Stimulated activated CD4-positive, alpha-beta T cell treated with anti-CD3 and anti-CD28 coated beads, TNF-alpha, amount 100 ng/mL, for 24 hours (primary cell): ENCODE results near the gene GMPPA.

Source experiments
- DNase-seq, 3 experiments: peaks; one replicate each; pipeline ENCODE4 v3.0.0-alpha.2; 2020; ENCODE audit warnings: low read depth in 3 of 3

The GMPPA gene

GRCh38 chr2:219498280-219499057, at the start of gene GMPPA:
GMPPA (plus strand) TSS chr2:219498891; CDS start chr2:219499976, 1,085 bp downstream.
- DNase-seq, result peak; percentile 79 to 93 (median 90)

- no peak for DNase-seq
These were observed 49.1 kb upstream of the GMPPA start for GRCh38 chr2:219449609-219450008.

GRCh38 chr2:219451661-219452360, 46.9 kb upstream of the GMPPA start:
- no peak for DNase-seq

- no peak for DNase-seq
These were observed 46.1 kb upstream of the GMPPA start for GRCh38 chr2:219452361-219453317.

- DNase-seq, result no peak
These were observed 44.8 kb upstream of the GMPPA start for GRCh38 chr2:219453671-219454590.

- no peak for DNase-seq
These were observed 43.1 kb upstream of the GMPPA start for GRCh38 chr2:219455581-219455980.

GRCh38 chr2:219457784-219458369, 40.8 kb upstream of the GMPPA start:
- DNase-seq, result no peak

GRCh38 chr2:219458996-219459395, 39.7 kb upstream of the GMPPA start:
- no peak for DNase-seq

- peak in 1 of 3 experiments; percentile 35 for DNase-seq
These were observed 39.0 kb upstream of the GMPPA start for GRCh38 chr2:219459460-219460311.

- DNase-seq, result no peak
These were observed 38.2 kb upstream of the GMPPA start for GRCh38 chr2:219460424-219460926.

- DNase-seq, result no peak
These were observed 37.6 kb upstream of the GMPPA start for GRCh38 chr2:219461047-219461514.

GRCh38 chr2:219461669-219462068, 37.0 kb upstream of the GMPPA start:
- no peak for DNase-seq

GRCh38 chr2:219462349-219462748, 36.3 kb upstream of the GMPPA start:
- DNase-seq, result no peak

GRCh38 chr2:219464286-219465032, 34.2 kb upstream of the GMPPA start:
- DNase-seq, result no peak

- no peak for DNase-seq
These were observed 32.8 kb upstream of the GMPPA start for GRCh38 chr2:219465659-219466561.

GRCh38 chr2:219466816-219467735, 31.6 kb upstream of the GMPPA start:
- DNase-seq, result no peak
